GM20000 (cell line): ENCODE data around the gene HAUS8.

Experiments
- DNase-seq: peaks from one replicate; pipeline ENCODE4 v3.0.0; 2012; ENCODE audit warnings: low spot score
- TF ChIP-seq, protein P1 (sequence below): IDR thresholded peaks from 2 replicates; pipeline ENCODE4 v1.5.1; 2012; ENCODE audit warnings: mild to moderate bottlenecking, control low read depth; ENCODE audit errors: extremely low read depth, missing control alignments

Gene HAUS8

DNA sequence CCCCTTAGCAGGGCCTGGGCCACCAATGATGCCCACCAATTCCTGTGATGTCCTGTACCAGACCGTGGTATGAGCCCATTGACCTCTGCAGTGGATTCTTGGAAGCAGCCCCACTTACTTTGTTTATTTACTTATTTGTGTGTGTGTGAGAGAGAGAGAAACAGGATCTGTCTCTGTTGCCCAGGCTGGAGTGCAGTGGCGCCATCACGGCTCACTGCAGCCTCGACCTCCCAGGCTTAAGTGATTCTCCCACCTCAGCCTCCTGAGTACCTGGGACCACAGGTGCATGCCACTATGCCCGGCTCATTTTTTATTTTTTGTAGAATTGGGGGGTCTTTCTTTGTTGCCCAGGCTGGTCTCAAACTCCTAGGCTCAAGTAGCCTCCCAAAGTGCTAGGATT is 13.3 kb upstream of the HAUS8 start:
- DNase-seq = no peak
- TF ChIP-seq, protein P1, sequence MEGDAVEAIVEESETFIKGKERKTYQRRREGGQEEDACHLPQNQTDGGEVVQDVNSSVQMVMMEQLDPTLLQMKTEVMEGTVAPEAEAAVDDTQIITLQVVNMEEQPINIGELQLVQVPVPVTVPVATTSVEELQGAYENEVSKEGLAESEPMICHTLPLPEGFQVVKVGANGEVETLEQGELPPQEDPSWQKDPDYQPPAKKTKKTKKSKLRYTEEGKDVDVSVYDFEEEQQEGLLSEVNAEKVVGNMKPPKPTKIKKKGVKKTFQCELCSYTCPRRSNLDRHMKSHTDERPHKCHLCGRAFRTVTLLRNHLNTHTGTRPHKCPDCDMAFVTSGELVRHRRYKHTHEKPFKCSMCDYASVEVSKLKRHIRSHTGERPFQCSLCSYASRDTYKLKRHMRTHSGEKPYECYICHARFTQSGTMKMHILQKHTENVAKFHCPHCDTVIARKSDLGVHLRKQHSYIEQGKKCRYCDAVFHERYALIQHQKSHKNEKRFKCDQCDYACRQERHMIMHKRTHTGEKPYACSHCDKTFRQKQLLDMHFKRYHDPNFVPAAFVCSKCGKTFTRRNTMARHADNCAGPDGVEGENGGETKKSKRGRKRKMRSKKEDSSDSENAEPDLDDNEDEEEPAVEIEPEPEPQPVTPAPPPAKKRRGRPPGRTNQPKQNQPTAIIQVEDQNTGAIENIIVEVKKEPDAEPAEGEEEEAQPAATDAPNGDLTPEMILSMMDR = no peak

DNA sequence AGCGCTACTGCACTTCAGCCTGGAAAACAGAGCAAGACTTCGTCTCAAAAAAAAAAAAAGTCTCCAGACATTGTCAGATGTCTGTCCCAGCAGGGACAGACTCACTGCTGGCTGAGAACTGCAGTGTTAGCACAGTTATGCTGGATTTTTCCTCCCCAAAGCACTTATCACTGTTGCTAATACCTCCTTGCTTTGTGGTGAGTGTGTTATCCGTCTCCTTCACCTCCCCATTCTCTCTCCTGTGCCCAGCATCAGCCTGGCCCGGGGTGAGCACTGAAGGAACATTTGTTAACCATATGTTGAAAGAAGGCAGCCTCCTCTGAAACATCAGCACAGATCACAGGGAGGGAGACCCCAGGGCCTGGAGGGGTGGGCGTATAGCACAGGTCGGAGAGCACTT is 11.6 kb upstream of the HAUS8 start:
- DNase-seq = no peak
- TF ChIP-seq, protein P1 = no peak

DNA sequence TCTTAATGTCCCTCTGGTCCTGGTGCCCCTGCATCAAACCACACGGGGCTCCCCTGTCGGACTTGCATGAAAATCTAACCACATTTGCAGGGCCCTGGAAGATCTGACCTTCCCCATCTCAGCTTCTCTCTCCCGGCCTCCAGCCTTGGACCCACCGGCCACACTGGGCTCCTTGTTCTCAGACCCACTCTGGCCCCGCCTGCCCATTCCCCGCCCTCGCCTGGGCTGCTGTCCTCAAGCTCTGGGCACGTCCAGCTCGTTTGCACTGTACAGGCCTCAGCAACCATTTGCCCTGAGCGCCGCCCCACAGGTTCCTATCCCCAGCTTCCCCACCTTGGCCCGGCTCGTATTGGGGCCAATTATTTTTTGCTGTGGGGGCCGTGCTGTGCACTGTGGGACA is 10.9 kb upstream of the HAUS8 start:
- no peak for DNase-seq
- TF ChIP-seq, protein P1 = no peak

DNA sequence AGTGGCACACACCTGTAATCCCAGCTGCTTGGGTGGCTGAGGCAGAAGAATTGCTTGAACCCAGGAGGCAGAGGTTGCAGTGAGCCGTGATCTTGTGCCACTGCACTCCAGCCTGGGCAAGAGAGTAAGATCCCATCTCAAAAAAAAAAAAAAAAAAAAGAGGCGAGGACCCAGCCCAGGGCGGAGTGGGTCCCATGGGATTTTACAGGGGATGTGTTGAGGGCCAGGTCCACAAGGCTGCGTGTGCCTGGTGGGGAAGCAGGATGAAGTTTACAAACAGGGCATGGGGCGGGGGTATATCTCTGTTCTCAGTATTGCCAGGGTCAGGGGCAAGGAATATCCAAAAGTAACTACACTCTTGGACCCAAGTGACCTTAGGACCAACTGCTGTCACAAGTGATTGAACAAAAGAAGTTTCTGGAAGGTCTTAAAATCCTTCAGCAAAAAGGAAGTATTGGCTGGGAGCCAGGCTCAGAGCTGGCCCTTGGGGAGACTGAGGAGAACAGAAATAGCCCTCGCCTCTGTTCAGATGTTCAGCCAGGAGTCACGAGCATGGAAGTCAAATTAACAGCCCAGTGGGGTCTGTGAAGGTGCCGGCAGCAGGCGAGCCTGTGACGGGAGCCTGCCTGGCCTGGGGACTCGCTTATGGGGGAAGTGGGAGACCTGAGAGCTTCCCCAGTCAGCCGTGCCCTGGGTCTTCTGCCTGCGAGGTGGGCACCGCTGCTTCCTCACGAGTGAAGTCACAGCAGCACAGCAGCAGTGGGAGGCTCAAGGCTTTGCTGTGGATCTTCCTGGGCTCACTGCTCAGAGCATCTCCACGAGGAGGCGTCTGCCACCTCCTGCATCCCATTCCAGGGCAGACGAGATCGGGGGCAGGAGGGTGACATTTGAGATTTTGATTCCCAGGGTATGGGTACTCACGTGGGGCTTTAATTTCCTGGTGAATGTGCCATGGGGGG is 6.7 kb upstream of the HAUS8 start:
- no peak for DNase-seq
- TF ChIP-seq, protein P1 = no peak

DNA sequence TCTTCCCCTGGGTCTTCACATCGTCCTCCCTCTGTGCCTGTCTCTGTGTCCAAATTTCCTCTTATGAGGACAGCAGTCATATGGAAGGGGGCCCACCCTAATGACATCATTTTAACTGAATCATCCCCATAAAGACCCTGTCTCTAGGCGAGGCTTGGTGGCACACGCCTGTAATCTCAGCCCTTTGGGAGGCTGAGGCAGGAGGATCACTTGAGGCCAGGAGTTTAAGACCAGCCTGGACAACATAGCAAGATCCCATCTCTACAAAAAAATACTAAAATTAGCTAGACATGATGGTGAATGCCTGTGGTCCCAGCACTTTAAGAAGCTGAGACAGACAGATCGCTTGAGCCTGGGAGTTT is 5.2 kb upstream of the HAUS8 start:
- TF ChIP-seq, protein P1 = no peak
- DNase-seq = no peak

DNA sequence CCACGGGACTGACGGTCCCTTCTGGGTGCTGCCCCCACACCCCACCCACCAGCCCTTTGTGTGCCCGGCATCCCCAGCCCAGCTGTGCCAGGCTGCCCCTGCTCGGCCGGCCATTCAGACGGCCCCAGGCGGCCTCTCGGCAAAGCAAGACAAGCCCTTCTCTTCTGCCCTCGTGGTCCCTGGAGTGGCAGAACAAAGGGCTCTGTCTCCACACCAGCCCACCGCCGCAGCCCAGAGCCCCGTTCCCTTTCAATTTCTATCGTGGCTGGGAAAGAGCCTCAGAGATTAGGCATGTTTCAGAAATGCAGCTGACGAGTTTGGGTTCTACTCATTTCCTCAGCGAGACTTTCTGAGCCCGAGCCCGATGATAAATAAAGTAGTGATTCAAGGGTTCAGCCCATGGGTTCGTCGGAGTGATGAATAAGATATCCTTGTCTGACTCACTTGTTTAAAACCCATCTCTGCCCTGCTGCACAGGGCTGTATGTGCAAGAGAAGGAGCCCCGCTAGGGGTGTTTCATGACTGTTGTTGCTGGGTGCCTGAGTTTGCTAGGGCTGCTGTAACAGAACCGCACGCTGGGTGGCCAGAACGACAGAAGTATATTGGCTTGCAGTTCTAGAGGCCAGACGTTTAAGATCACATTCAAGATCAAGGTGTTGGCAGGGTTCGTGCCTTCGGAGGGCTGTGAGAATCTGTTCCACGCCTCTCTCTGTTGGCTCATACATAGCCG is 4.6 kb upstream of the HAUS8 start:
- TF ChIP-seq, protein P1 = no peak
- DNase-seq = peak; percentile 79
